Measurements from ENCODE around the gene BTBD9. TPM values are rescaled to one million over a fixed set of nuclear protein-coding genes. Genes with fewer than 3 reads are reported as not detected.
"Not testable (repeated sequence)": the region's sequence is repeated elsewhere in the genome, so short reads cannot be mapped to it uniquely, and the experiment has no call there.

BTBD9 gene
- total RNA-seq, 3 donors from 2014 or later: 12.8 to 25.5 (median 19.0) TPM

DNA sequence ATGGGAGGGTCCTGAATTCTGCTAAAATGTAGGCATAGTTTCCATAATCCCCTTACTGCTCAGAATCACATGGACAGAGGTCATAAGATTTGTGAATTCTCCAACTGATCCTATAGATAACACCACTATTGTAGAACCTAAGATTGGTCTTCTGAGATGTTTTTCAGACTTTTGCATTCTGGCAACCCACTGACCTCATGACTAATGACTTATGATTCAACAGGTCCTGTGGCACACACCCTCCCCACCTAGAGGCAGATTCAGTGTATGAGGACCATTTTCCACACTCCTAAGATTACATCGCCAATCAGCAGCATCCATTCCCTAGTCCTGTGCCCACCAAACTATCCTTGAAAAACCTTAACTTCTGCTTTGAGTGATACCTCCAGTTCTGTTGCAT lies 207.2 kb downstream of the BTBD9 start:
- TF ChIP-seq POLR2AphosphoS5 (IDR thresholded peaks at IDR 0.05): no peak
- TF ChIP-seq POLR2A (IDR thresholded peaks at IDR 0.05): no peak
- TF ChIP-seq, protein P1, sequence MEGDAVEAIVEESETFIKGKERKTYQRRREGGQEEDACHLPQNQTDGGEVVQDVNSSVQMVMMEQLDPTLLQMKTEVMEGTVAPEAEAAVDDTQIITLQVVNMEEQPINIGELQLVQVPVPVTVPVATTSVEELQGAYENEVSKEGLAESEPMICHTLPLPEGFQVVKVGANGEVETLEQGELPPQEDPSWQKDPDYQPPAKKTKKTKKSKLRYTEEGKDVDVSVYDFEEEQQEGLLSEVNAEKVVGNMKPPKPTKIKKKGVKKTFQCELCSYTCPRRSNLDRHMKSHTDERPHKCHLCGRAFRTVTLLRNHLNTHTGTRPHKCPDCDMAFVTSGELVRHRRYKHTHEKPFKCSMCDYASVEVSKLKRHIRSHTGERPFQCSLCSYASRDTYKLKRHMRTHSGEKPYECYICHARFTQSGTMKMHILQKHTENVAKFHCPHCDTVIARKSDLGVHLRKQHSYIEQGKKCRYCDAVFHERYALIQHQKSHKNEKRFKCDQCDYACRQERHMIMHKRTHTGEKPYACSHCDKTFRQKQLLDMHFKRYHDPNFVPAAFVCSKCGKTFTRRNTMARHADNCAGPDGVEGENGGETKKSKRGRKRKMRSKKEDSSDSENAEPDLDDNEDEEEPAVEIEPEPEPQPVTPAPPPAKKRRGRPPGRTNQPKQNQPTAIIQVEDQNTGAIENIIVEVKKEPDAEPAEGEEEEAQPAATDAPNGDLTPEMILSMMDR (IDR thresholded peaks at IDR 0.05): no peak
- Histone ChIP-seq H3K9me3 (no peaks in the 10 kb centered on the region), H3K27ac (no peak overlapping the region), H3K27me3 (no peaks in the 10 kb centered on the region), H3K4me3 (no peak overlapping the region), H3K36me3 (no peaks in the 10 kb centered on the region), H3K4me1 (no peaks in the 10 kb centered on the region)
- no peak for DNase-seq (ENCODE audit: low spot score in 2 of 2)
- intact Hi-C loops (cut with DNase I; ENCODE audit: low total_unique reads): no loop called here

DNA sequence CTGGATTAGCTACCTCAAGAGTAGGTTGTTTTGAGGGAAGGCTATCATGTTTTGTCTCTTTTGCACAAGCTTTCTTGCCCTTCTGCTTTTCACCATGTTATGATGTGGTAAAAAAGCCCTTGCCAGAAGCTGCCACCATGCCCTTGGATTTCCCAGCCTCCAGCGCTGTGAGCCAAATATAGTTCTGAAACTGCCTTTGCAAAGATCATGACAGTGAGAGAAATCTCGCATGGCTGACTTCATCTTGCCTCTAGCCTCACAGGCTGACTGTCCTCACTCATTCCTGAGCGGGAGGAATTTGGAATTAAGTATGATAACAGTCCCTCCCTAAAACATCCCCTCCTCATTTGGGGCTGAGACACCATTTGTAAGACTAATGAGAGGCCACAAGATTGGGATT lies 207.7 kb downstream of the BTBD9 start:
- TF ChIP-seq, protein P1 (IDR thresholded peaks at IDR 0.05): no peak
- TF ChIP-seq POLR2A (IDR thresholded peaks at IDR 0.05) (no peak), POLR2AphosphoS5 (IDR thresholded peaks at IDR 0.05) (no peak)
- no peak overlapping the region for H3K4me3 ChIP-seq
- no peaks in the 10 kb centered on the region for H3K36me3 ChIP-seq
- no peaks in the 10 kb centered on the region for H3K9me3 ChIP-seq
- H3K27ac ChIP-seq: no peak overlapping the region
- intact Hi-C loops (cut with DNase I; ENCODE audit: low total_unique reads): no loop called here
- no peak for DNase-seq (ENCODE audit: low spot score in 2 of 2)
- H3K4me1 ChIP-seq: no peaks in the 10 kb centered on the region
- H3K27me3 ChIP-seq: no peaks in the 10 kb centered on the region

DNA sequence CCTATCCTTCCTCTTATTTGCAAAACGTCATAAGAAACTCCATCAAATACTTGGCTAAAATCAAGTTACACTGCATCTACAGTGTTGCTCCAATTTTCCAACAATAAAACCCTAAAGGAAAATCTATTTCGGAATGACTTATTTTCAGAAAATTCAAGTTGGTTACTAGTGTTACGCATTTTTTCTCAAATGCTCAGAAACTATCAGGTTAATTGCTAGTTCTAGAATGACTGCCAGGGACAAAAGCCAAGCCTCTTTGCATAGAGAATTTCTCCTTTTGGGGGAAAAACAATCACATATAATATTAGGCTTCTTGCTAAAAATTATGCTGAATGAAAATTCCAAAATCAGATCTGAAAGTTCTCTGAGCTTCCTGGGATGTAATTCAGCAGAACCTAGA lies 210.2 kb downstream of the BTBD9 start:
- intact Hi-C loops (cut with DNase I; ENCODE audit: low total_unique reads): no loop called here
- Histone ChIP-seq H3K9me3 (no peaks in the 10 kb centered on the region), H3K4me1 (no peaks in the 10 kb centered on the region), H3K27ac (no peak overlapping the region), H3K27me3 (no peaks in the 10 kb centered on the region), H3K4me3 (no peak overlapping the region), H3K36me3 (no peaks in the 10 kb centered on the region)
- DNase-seq (ENCODE audit: low spot score in 2 of 2): no peak
- TF ChIP-seq POLR2AphosphoS5 (IDR thresholded peaks at IDR 0.05) (no peak), POLR2A (IDR thresholded peaks at IDR 0.05) (no peak)
- TF ChIP-seq, protein P1 (IDR thresholded peaks at IDR 0.05): no peak

DNA sequence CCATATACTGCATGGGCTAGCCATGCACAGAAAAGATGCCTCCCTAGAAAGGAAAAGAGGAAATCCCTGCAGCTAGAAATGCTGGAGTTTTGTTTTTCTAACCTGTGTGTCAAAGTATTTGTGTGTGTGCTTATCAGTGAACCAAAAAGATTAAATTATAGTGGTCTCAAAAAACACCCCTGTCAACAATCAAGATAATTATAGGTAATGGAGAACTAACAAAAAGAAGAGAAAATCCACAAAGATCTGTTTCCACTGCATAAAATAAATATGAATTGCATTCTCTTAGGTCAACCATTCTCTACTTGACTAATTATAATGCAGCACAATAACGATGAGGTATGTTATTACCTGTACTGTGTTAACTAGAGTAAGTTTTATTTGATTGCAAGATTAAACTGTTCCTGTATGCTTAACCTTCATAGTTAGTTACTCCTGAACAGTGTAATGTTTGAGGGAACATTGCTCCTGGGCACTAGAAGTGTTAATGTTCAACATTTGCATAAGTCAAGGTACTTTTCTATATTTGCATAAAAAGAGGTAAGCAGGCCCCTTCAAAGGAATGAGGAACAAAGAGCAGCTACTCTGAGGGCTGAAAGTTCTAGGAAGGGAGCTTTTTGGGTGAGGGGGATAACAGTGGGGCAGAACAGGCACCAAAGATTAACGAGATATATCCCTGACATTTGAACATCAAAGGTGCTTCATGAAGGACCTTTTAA lies 212.1 kb downstream of the BTBD9 start:
- Histone ChIP-seq H3K27me3 (no peaks in the 10 kb centered on the region), H3K4me3 (no peak overlapping the region), H3K4me1 (no peaks in the 10 kb centered on the region), H3K36me3 (no peaks in the 10 kb centered on the region), H3K9me3 (no peaks in the 10 kb centered on the region), H3K27ac (no peak overlapping the region)
- TF ChIP-seq POLR2A (IDR thresholded peaks at IDR 0.05) (no peak), POLR2AphosphoS5 (IDR thresholded peaks at IDR 0.05) (no peak)
- TF ChIP-seq, protein P1 (IDR thresholded peaks at IDR 0.05): no peak
- no peak for DNase-seq (ENCODE audit: low spot score in 2 of 2)
- intact Hi-C loops (cut with DNase I; ENCODE audit: low total_unique reads): no loop called here

DNA sequence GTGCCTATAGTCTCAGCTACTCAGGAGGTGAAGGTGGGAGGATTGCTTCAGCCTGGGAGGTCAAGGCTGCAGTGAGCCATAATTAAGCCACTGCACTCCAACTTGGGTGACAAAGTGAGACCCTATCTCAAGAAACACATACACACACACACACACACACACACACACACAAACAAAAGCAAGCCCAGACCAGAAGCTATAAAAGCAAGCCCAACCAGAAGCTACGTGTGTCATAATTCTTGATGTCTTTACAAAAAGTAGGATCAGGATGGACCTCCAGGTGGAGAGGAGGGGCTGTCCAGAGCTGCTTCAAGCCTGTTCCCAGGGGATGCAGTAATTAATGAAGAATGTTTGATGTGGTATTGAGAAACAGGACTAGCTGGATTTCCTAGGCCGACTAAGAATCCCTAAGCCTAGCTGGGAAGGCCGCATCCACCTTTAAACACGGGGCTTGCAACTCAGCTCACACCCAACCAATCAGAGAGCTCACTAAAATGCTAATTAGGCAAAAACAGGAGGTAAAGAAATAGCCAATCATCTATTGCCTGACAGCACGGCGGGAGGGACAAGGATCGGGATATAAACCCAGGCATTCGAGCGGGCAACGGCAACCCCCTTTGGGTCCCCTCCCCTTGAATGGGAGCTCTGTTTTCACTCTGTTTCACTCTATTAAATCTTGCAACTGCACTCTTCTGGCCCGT lies 213.8 kb downstream of the BTBD9 start:
- H3K4me1 ChIP-seq; DNase-seq (ENCODE audit: low spot score in 2 of 2); intact Hi-C loops (cut with DNase I; ENCODE audit: low total_unique reads); H3K36me3 ChIP-seq; H3K27ac ChIP-seq; H3K4me3 ChIP-seq; H3K9me3 ChIP-seq; H3K27me3 ChIP-seq: not testable (repeated sequence)
